Islet of Langerhans (tissue), 1 donor: ENCODE results near the gene RPH3AL.
"Not testable (repeated sequence)": the region's sequence is repeated elsewhere in the genome, so short reads cannot be mapped to it uniquely, and the experiment has no call there.

Experiments
- FAIRE-seq: peaks from one replicate; lab custom pipeline; 2011; peaks lifted over from hg19 to GRCh38; lab: Jason Lieb, UNC

RPH3AL gene

GRCh38 chr17:379531-380465 is 27.2 kb upstream of the RPH3AL start:
- no peak for FAIRE-seq

GRCh38 chr17:378068-378467 is 25.5 kb upstream of the RPH3AL start:
- FAIRE-seq, result no peak

GRCh38 chr17:376936-377863 is 24.6 kb upstream of the RPH3AL start:
- FAIRE-seq, result no peak

- no peak for FAIRE-seq
Observed at GRCh38 chr17:373613-374230, 21.1 kb upstream of the RPH3AL start.

GRCh38 chr17:372157-373152 is 19.8 kb upstream of the RPH3AL start:
- FAIRE-seq, result no peak

GRCh38 chr17:371583-371982 is 19.0 kb upstream of the RPH3AL start:
- no peak for FAIRE-seq

GRCh38 chr17:367656-368055 is 15.0 kb upstream of the RPH3AL start:
- FAIRE-seq, result not testable (repeated sequence)

GRCh38 chr17:366657-367615 is 14.3 kb upstream of the RPH3AL start:
- not testable (repeated sequence) for FAIRE-seq

- no peak for FAIRE-seq
Observed at GRCh38 chr17:364766-365165, 12.2 kb upstream of the RPH3AL start.

GRCh38 chr17:364308-364707 is 11.7 kb upstream of the RPH3AL start:
- no peak for FAIRE-seq

GRCh38 chr17:362721-363120 is 10.1 kb upstream of the RPH3AL start:
- FAIRE-seq, result no peak

GRCh38 chr17:360092-360750 is 7.6 kb upstream of the RPH3AL start:
- FAIRE-seq, result peak; percentile 75

GRCh38 chr17:358491-359151 is 6.0 kb upstream of the RPH3AL start:
- peak; percentile 97 for FAIRE-seq

- FAIRE-seq, result no peak
Observed at GRCh38 chr17:357644-358043, 5.0 kb upstream of the RPH3AL start.

- no peak for FAIRE-seq
Observed at GRCh38 chr17:356671-357434, 4.2 kb upstream of the RPH3AL start.

- FAIRE-seq, result peak; percentile 68
Observed at GRCh38 chr17:354651-355556, 2.3 kb upstream of the RPH3AL start.

GRCh38 chr17:353838-354234 is 1.2 kb upstream of the RPH3AL start:
- FAIRE-seq, result no peak
